CD4-positive, alpha-beta T cell treated with Interferon gamma for 1 hour (primary cell): ENCODE results near the gene HOMER3.

Experiments
- DNase-seq: peaks from one replicate; pipeline ENCODE4 v3.0.0-alpha.2; 2020

Gene HOMER3

GRCh38 chr19:18940769-18941627 is at the start of gene HOMER3:
TSS of gene HOMER3 (minus strand) at chr19:18941217. CDS start at chr19:18938982, 2,235 bp downstream.
- peak; percentile 69 for DNase-seq

- DNase-seq = no peak
Measured at GRCh38 chr19:18990128-18990708, 49.2 kb upstream of the HOMER3 start.

GRCh38 chr19:18989316-18989715 is 48.3 kb upstream of the HOMER3 start:
- no peak for DNase-seq

- no peak for DNase-seq
Measured at GRCh38 chr19:18987456-18987855, 46.4 kb upstream of the HOMER3 start.

GRCh38 chr19:18985257-18985656 is 44.2 kb upstream of the HOMER3 start:
- DNase-seq = no peak

- DNase-seq = no peak
Measured at GRCh38 chr19:18984251-18984650, 43.2 kb upstream of the HOMER3 start.

- no peak for DNase-seq
Measured at GRCh38 chr19:18982669-18983068, 41.7 kb upstream of the HOMER3 start.

- DNase-seq = no peak
Measured at GRCh38 chr19:18980432-18981020, 39.5 kb upstream of the HOMER3 start.

GRCh38 chr19:18978616-18979015 is 37.6 kb upstream of the HOMER3 start:
- no peak for DNase-seq

- no peak for DNase-seq
Measured at GRCh38 chr19:18975869-18976268, 34.9 kb upstream of the HOMER3 start.

GRCh38 chr19:18975011-18975410 is 34.0 kb upstream of the HOMER3 start:
- DNase-seq = no peak

- no peak for DNase-seq
Measured at GRCh38 chr19:18972851-18973250, 31.8 kb upstream of the HOMER3 start.

- DNase-seq = peak; percentile 7
Measured at GRCh38 chr19:18972301-18972811, 31.3 kb upstream of the HOMER3 start.

- no peak for DNase-seq
Measured at GRCh38 chr19:18969931-18970659, 29.1 kb upstream of the HOMER3 start.

GRCh38 chr19:18967358-18968146 is 26.5 kb upstream of the HOMER3 start:
- peak; percentile 36 for DNase-seq

GRCh38 chr19:18966307-18966706 is 25.3 kb upstream of the HOMER3 start:
- DNase-seq = no peak

GRCh38 chr19:18964121-18964520 is 23.1 kb upstream of the HOMER3 start:
- DNase-seq = no peak

- DNase-seq = no peak
Measured at GRCh38 chr19:18961767-18962620, 21.0 kb upstream of the HOMER3 start.

- DNase-seq = no peak
Measured at GRCh38 chr19:18960370-18960769, 19.4 kb upstream of the HOMER3 start.

- DNase-seq = no peak
Measured at GRCh38 chr19:18955042-18955441, 14.0 kb upstream of the HOMER3 start.

- no peak for DNase-seq
Measured at GRCh38 chr19:18954094-18954493, 13.1 kb upstream of the HOMER3 start.
